GM23248 (cell line): Measurements from ENCODE around the gene FAM50B. TPM values are rescaled to one million over a fixed set of nuclear protein-coding genes. Genes with fewer than 3 reads are reported as not detected.
"Not testable (repeated sequence)": the region's sequence is repeated elsewhere in the genome, so short reads cannot be mapped to it uniquely, and the experiment has no call there.

Source experiments
- DNase-seq: peaks from one replicate; pipeline ENCODE4 v3.0.0-alpha.2; 2015
- H2AFZ ChIP-seq: fragments of 200-600 bp; sonication (generic); 2 replicates; pipeline ENCODE4 v1.6.1; 2016; ENCODE audit warnings: antibody characterized with exemption
- H3F3A ChIP-seq: fragments of 200-600 bp; sonication (generic); 2 replicates; pipeline ENCODE4 v1.6.1; 2016; ENCODE audit warnings: mild to moderate bottlenecking, antibody characterized with exemption, mixed run types; ENCODE audit not compliant: insufficient read depth
- H3K27ac ChIP-seq: fragments of 200-600 bp; sonication (generic); 2 replicates; pipeline ENCODE4 v1.5.1; 2016; ENCODE audit warnings: mild to moderate bottlenecking
- H3K27me3 ChIP-seq: fragments of 200-600 bp; sonication (generic); replicated peaks from 2 replicates; pipeline ENCODE4 v1.6.1; 2016; ENCODE audit warnings: mild to moderate bottlenecking; ENCODE audit not compliant: insufficient read depth
- H3K36me3 ChIP-seq: fragments of 200-600 bp; sonication (generic); 2 replicates; pipeline ENCODE4 v1.6.1; 2016; ENCODE audit warnings: low read depth, mild to moderate bottlenecking
- H3K4me1 ChIP-seq: fragments of 200-600 bp; sonication (generic); 2 replicates; pipeline ENCODE4 v1.6.1; 2016; ENCODE audit warnings: mild to moderate bottlenecking; ENCODE audit not compliant: insufficient read depth
- H3K4me2 ChIP-seq: fragments of 200-600 bp; sonication (generic); one replicate; pipeline ENCODE4 v1.6.1; 2016; ENCODE audit warnings: mild to moderate bottlenecking; ENCODE audit not compliant: unreplicated experiment
- H3K4me3 ChIP-seq: fragments of 200-600 bp; sonication (generic); 2 replicates; pipeline ENCODE4 v1.5.1; 2016; ENCODE audit warnings: mild to moderate bottlenecking
- H3K79me2 ChIP-seq: fragments of 200-600 bp; sonication (generic); 2 replicates; pipeline ENCODE4 v1.6.1; 2016; ENCODE audit warnings: mild to moderate bottlenecking; ENCODE audit not compliant: insufficient read depth
- H3K9ac ChIP-seq: fragments of 200-600 bp; sonication (generic); 2 replicates; pipeline ENCODE4 v1.6.1; 2016; ENCODE audit warnings: mild to moderate bottlenecking
- H3K9me2 ChIP-seq: fragments of 200-600 bp; sonication (generic); 2 replicates; pipeline ENCODE4 v1.6.1; 2016; ENCODE audit warnings: mixed run types, mild to moderate bottlenecking, moderate library complexity; ENCODE audit not compliant: insufficient read depth
- H3K9me3 ChIP-seq: fragments of 200-600 bp; sonication (generic); one replicate; pipeline ENCODE4 v1.6.1; 2017; ENCODE audit warnings: low read depth
- H4K20me1 ChIP-seq: fragments of 200-600 bp; sonication (generic); 2 replicates; pipeline ENCODE4 v1.6.0; 2016; ENCODE audit not compliant: insufficient read depth
- EZH2 ChIP-seq: fragments of 200-600 bp; sonication (generic); IDR thresholded peaks from 2 replicates; pipeline ENCODE4 v1.6.1; 2018; ENCODE audit warnings: antibody characterized with exemption, mild to moderate bottlenecking; ENCODE audit not compliant: insufficient read depth, poor library complexity, severe bottlenecking
- EZH2phosphoT487 ChIP-seq: fragments of 200-600 bp; sonication (generic); IDR thresholded peaks from 2 replicates; pipeline ENCODE4 v1.6.1; 2018; ENCODE audit warnings: antibody characterized with exemption, moderate library complexity, mild to moderate bottlenecking, low read depth; ENCODE audit not compliant: insufficient read depth
- WGBS, 2 experiments: methylation state at CpG; one replicate each; pipeline ENCODE4 v1.1.6; 2015 to 2017; ENCODE audit warnings: low lambda C conversion rate in 2 of 2, low coverage in 1 of 2; ENCODE audit errors: missing lambda C conversion rate in 2 of 2; 5-methylcytosine and 5-hydroxymethylcytosine counted together
- in situ Hi-C: fragments of 300-500 bp; cut with MboI; formaldehyde crosslinking; loops from 2 replicates; pipeline ENCODE4 v1.15.0; 2020
- polyA plus RNA-seq: library from polyadenylated mRNA; unstranded; fragments of >200 nt; fragmentation: Nextera tagmentation; extraction: Ambion mirVana; gene quantifications from 2 replicates; pipeline ENCODE4 v1.2.1, GENCODE V29; 2016
- total RNA-seq: library from RNA; depleted of rRNA; stranded (reverse); fragments of >200 nt; shearing (Covaris generic); gene quantifications from 2 replicates; pipeline ENCODE4 v1.2.3, GENCODE V29; 2014

The FAM50B gene
- total and polyA plus RNA-seq, 2 experiments from 2014 or later = 7.6 to 12.1 TPM

DNA sequence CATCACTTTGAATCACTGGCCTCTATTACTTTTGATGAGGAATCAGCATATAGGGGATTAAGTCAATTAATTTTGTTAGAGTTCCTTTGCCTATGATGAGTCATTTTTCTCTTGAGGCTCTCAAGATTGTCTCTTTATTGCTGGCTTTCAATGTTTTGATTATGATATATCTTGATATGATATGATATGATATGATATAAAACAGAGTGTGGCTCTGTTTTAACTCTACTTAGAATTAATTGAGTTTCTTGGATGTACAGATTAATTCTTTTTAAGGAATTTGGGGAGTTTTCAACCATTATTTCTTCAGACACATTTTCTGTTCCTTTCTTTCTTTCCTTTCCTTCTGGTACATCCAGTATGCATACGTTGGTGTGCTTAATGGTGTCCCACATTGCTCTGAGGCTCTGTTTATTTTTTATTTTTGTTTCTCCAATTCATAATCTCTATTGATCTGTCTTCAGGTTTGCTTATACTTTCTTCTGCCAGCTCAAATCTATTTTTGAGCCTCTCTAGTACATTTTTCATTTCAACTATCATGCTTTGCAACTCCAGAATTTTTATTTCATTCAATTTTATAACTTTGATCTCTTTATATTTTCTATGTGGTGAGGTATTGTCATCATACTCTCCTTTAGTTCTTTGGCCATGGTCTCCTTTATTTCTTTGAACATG, 10.8 kb downstream of the FAM50B start:
- no peaks in the 10 kb centered on the region for H3K9me2 ChIP-seq
- no peaks in the 10 kb centered on the region for H3F3A ChIP-seq
- no peaks in the 10 kb centered on the region for H3K9me3 ChIP-seq
- no peak for TF ChIP-seq EZH2
- TF ChIP-seq EZH2phosphoT487 = no peak
- DNase-seq = no peak
- no peaks in the 10 kb centered on the region for H3K27me3 ChIP-seq
- H3K4me1 ChIP-seq = no peaks in the 10 kb centered on the region
- no peaks in the 10 kb centered on the region for H3K79me2 ChIP-seq
- in situ Hi-C loops = no loop called here
- no peak overlapping the region for H3K9ac ChIP-seq
- no peaks in the 10 kb centered on the region for H4K20me1 ChIP-seq
- no peaks in the 10 kb centered on the region for H3K36me3 ChIP-seq
- WGBS, 2 experiments = 82 to 83% methylated on average over 1 of the region's 1 CpG
- no peak overlapping the region for H2AFZ ChIP-seq
- no peak overlapping the region for H3K4me3 ChIP-seq
- no peak overlapping the region for H3K27ac ChIP-seq
- H3K4me2 ChIP-seq = no peak overlapping the region

GRCh38 chr6:3861424-3861823, 12.3 kb downstream of the FAM50B start:
- H2AFZ ChIP-seq = no peak overlapping the region
- H3K4me2 ChIP-seq = no peak overlapping the region
- H3K36me3 ChIP-seq = no peaks in the 10 kb centered on the region
- no peak overlapping the region for H3K9ac ChIP-seq
- H3K27me3 ChIP-seq = no peaks in the 10 kb centered on the region
- H3K4me1 ChIP-seq = no peaks in the 10 kb centered on the region
- H4K20me1 ChIP-seq = no peaks in the 10 kb centered on the region
- no peaks in the 10 kb centered on the region for H3K9me2 ChIP-seq
- TF ChIP-seq EZH2 = no peak
- no peak for TF ChIP-seq EZH2phosphoT487
- H3K79me2 ChIP-seq = no peaks in the 10 kb centered on the region
- in situ Hi-C loops = no loop called here
- DNase-seq = no peak
- WGBS, 2 experiments = 77 to 78% methylated on average over 4 of the region's 4 CpGs
- H3F3A ChIP-seq = no peaks in the 10 kb centered on the region
- no peaks in the 10 kb centered on the region for H3K9me3 ChIP-seq
- H3K4me3 ChIP-seq = no peak overlapping the region
- no peak overlapping the region for H3K27ac ChIP-seq

GRCh38 chr6:3862038-3862437, 12.9 kb downstream of the FAM50B start:
- H3F3A ChIP-seq = peaks cover 2% of the 10 kb centered on the region; the same call in 1 of the 2 replicates
- H3K9me2 ChIP-seq = no peaks in the 10 kb centered on the region
- H3K9me3 ChIP-seq = no peaks in the 10 kb centered on the region
- in situ Hi-C loops = no loop called here
- no peak overlapping the region for H3K27ac ChIP-seq
- no peaks in the 10 kb centered on the region for H4K20me1 ChIP-seq
- WGBS, 2 experiments = 44 to 46% methylated on average over 3 of the region's 3 CpGs
- H3K4me1 ChIP-seq = peaks cover 1% of the 10 kb centered on the region; the same call in 1 of the 2 replicates
- H3K27me3 ChIP-seq = no peaks in the 10 kb centered on the region
- no peaks in the 10 kb centered on the region for H3K36me3 ChIP-seq
- H3K4me2 ChIP-seq = no peak overlapping the region
- DNase-seq = no peak
- H3K9ac ChIP-seq = no peak overlapping the region
- no peak overlapping the region for H2AFZ ChIP-seq
- no peaks in the 10 kb centered on the region for H3K79me2 ChIP-seq
- TF ChIP-seq EZH2 (no peak), EZH2phosphoT487 (no peak)
- H3K4me3 ChIP-seq = no peak overlapping the region

DNA sequence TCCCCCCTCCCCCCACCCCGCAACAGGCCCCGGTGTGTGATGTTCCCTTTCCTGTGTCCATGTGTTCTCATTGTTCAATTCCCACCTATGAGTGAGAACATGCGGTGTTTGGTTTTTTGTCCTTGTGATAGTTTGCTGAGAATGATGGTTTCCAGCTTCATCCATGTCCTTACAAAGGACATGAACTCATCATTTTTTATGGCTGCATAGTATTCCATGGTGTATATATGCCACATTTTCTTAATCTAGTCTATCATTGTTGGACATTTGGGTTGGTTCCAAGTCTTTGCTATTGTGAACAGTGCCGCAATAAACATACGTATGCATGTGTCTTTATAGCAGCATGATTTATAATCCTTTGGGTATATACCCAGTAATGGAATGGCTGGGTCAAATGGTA, 14.1 kb downstream of the FAM50B start:
- H3K27ac ChIP-seq, H3K9ac ChIP-seq, H3K27me3 ChIP-seq, H3K4me3 ChIP-seq, H4K20me1 ChIP-seq, H3K9me3 ChIP-seq, in situ Hi-C loops, H3K79me2 ChIP-seq, H3K36me3 ChIP-seq, H3K4me2 ChIP-seq, H2AFZ ChIP-seq, DNase-seq, H3K9me2 ChIP-seq: not testable (repeated sequence)
- WGBS, 2 experiments = 89 to 92% methylated on average over 2 to 5 of the region's 5 CpGs
- H3K4me1 ChIP-seq = peaks cover 14% of the 10 kb centered on the region
- peaks cover 14% of the 10 kb centered on the region for H3F3A ChIP-seq

GRCh38 chr6:3865463-3865862, 16.3 kb downstream of the FAM50B start:
- TF ChIP-seq EZH2 (no peak), EZH2phosphoT487 (no peak)
- H4K20me1 ChIP-seq = no peaks in the 10 kb centered on the region
- H3K4me2 ChIP-seq = no peak overlapping the region
- no peak for DNase-seq
- no peaks in the 10 kb centered on the region for H3K9me3 ChIP-seq
- no peak overlapping the region for H3K27ac ChIP-seq
- no peak overlapping the region for H3K9ac ChIP-seq
- no peak overlapping the region for H2AFZ ChIP-seq
- peaks cover 24% of the 10 kb centered on the region for H3K4me1 ChIP-seq
- in situ Hi-C loops = no loop called here
- no peaks in the 10 kb centered on the region for H3K79me2 ChIP-seq
- no peaks in the 10 kb centered on the region for H3K9me2 ChIP-seq
- 83 to 88% methylated on average over 3 of the region's 3 CpGs for WGBS, 2 experiments
- H3K4me3 ChIP-seq = no peak overlapping the region
- H3F3A ChIP-seq = peaks cover 34% of the 10 kb centered on the region
- H3K36me3 ChIP-seq = no peaks in the 10 kb centered on the region
- no peaks in the 10 kb centered on the region for H3K27me3 ChIP-seq
